Endothelial cell of umbilical vein (primary cell): ENCODE results near the gene TAF11L13. TPM values are rescaled to one million over a fixed set of nuclear protein-coding genes. Genes with fewer than 3 reads are reported as not detected.

Source experiments
- BruUV-seq: library from RNA; stranded (reverse); fragments of 400-500 nt; replicated peaks from 2 replicates; lab custom pipeline; 2021; lab: Mats Ljungman, UMichigan
- CTCF ChIA-PET: fragments of 300-600, 350-600 bp; sonication (Branson Sonifier 250); formaldehyde crosslinking; loops from one replicate; lab custom pipeline; 2021; ENCODE audit warnings: antibody characterized with exemption, inconsistent platforms; lab: Charles Lee
- POLR2A ChIA-PET: fragments of 300-600, 350-600 bp; sonication (Branson Sonifier 250); formaldehyde crosslinking; loops from one replicate; lab custom pipeline; 2021; ENCODE audit warnings: antibody characterized with exemption, inconsistent platforms; lab: Charles Lee
- DNase-seq: peaks from one replicate; pipeline ENCODE4 v3.0.0-alpha.2; 2011; ENCODE audit warnings: low read depth, low spot score
- FAIRE-seq: peaks from 2 replicates; lab custom pipeline; 2011; peaks lifted over from hg19 to GRCh38; lab: Jason Lieb, UNC
- H2AFZ ChIP-seq: 2 replicates; pipeline ENCODE4 v1.6.0; 2012; ENCODE audit warnings: low read depth, low read length, control low read depth, inconsistent platforms
- H3K27ac ChIP-seq: 2 replicates; pipeline ENCODE4 v1.5.1; 2011; ENCODE audit warnings: low read depth, mild to moderate bottlenecking, control low read depth, low read length, moderate library complexity; ENCODE audit not compliant: insufficient read depth
- H3K27me3 ChIP-seq, 2 experiments: 2 replicates each; pipeline versions ENCODE4 v1.6.0 to v1.6.1; 2011; ENCODE audit warnings: low read length in 2 of 2, mixed read lengths in 1 of 2; ENCODE audit not compliant: control insufficient read depth in 2 of 2, insufficient read depth in 2 of 2
- H3K36me3 ChIP-seq, 2 experiments: 2 replicates in 1 of 2; 3 replicates in 1 of 2; pipeline ENCODE4 v1.5.1; 2011; ENCODE audit warnings: low read length in 2 of 2, mild to moderate bottlenecking in 1 of 2, moderate library complexity in 1 of 2; ENCODE audit not compliant: control insufficient read depth in 2 of 2, insufficient read depth in 2 of 2; ENCODE audit errors: extremely low read depth in 1 of 2
- H3K4me1 ChIP-seq: 3 replicates; pipeline ENCODE4 v1.5.1; 2011; ENCODE audit warnings: mild to moderate bottlenecking, low read length; ENCODE audit not compliant: control insufficient read depth, insufficient read depth; ENCODE audit errors: extremely low read depth
- H3K4me2 ChIP-seq: 2 replicates; pipeline ENCODE4 v1.6.1; 2011; ENCODE audit warnings: low read length, control low read depth, mixed read lengths; ENCODE audit not compliant: insufficient read depth
- H3K4me3 ChIP-seq, 3 experiments: fragments of 200-600 bp in 1 of 3; sonication (generic), shearing (Covaris generic) in 1 of 3; replicated peaks in 1 of 3; 2 replicates each; pipeline ENCODE4 v1.5.1; 2011 to 2016; ENCODE audit warnings: control low read depth in 3 of 3, low read length in 3 of 3, mild to moderate bottlenecking in 2 of 3, inconsistent platforms in 1 of 3, low read depth in 1 of 3, moderate library complexity in 1 of 3; ENCODE audit not compliant: insufficient read depth in 1 of 3
- H3K79me2 ChIP-seq: 2 replicates; pipeline ENCODE4 v1.6.0; 2012; ENCODE audit warnings: low read length, inconsistent platforms; ENCODE audit not compliant: control insufficient read depth, insufficient read depth
- H3K9ac ChIP-seq: replicated peaks from 2 replicates; pipeline ENCODE3; 2011; ENCODE audit warnings: low read length, control low read depth; ENCODE audit not compliant: insufficient read depth; ENCODE audit errors: extremely low read depth
- H3K9me1 ChIP-seq: replicated peaks from 3 replicates; pipeline ENCODE4 v1.6.0; 2011; ENCODE audit warnings: mild to moderate bottlenecking, low read length; ENCODE audit not compliant: control insufficient read depth, insufficient read depth; ENCODE audit errors: extremely low read depth
- H3K9me3 ChIP-seq: replicated peaks from 2 replicates; pipeline ENCODE4 v1.5.1; 2012; ENCODE audit warnings: low read length, inconsistent platforms; ENCODE audit not compliant: control insufficient read depth, insufficient read depth
- H4K20me1 ChIP-seq: replicated peaks from 2 replicates; pipeline ENCODE3; 2011; ENCODE audit warnings: mild to moderate bottlenecking, low read length; ENCODE audit not compliant: control insufficient read depth, insufficient read depth; ENCODE audit errors: extremely low read depth
- EZH2 ChIP-seq: IDR thresholded peaks from 2 replicates; pipeline ENCODE4 v1.6.1; 2012; ENCODE audit warnings: borderline replicate concordance, low read depth, mild to moderate bottlenecking, moderate library complexity, low read length, inconsistent platforms; ENCODE audit not compliant: severe bottlenecking
- FOS ChIP-seq: IDR thresholded peaks from 2 replicates; pipeline ENCODE4 v1.6.1; 2011; ENCODE audit warnings: mild to moderate bottlenecking, low read length, moderate library complexity, borderline replicate concordance; ENCODE audit not compliant: insufficient read depth
- GATA2 ChIP-seq: IDR thresholded peaks from 2 replicates; pipeline ENCODE4 v1.7.0; 2011; ENCODE audit warnings: low read depth, mild to moderate bottlenecking, moderate library complexity, mixed read lengths, low read length; ENCODE audit not compliant: insufficient read length, insufficient read depth
- JUN ChIP-seq: IDR thresholded peaks from 2 replicates; pipeline ENCODE4 v1.6.1; 2011; ENCODE audit warnings: borderline replicate concordance, low read depth; ENCODE audit not compliant: insufficient read length, insufficient read depth
- MYC ChIP-seq: IDR thresholded peaks from one replicate; pipeline ENCODE4 v1.6.1; 2011; ENCODE audit warnings: mild to moderate bottlenecking, low read depth, low read length
- POLR2A ChIP-seq: IDR thresholded peaks from 2 replicates; pipeline ENCODE4 v1.6.1; 2012; ENCODE audit warnings: low read depth, mild to moderate bottlenecking, control low read depth, low read length
- POLR2AphosphoS5 ChIP-seq: IDR thresholded peaks from 2 replicates; pipeline ENCODE4 v1.6.1; 2012; ENCODE audit warnings: low read depth, mild to moderate bottlenecking, control low read depth, low read length, moderate library complexity; ENCODE audit not compliant: insufficient read depth
- dilution Hi-C: fragments of 300-500 bp; cut with MboI; formaldehyde crosslinking; loops from one replicate; pipeline ENCODE4 v1.15.0; 2019; ENCODE audit warnings: low sequenced_read_pairs; ENCODE audit not compliant: extremely low pct_ligation_motif_present
- intact Hi-C: fragments of 100-400 bp; cut with micrococcal nuclease; formaldehyde crosslinking; loops from one replicate; pipeline ENCODE4 v1.10.0; 2022
- polyA plus RNA-seq, 4 experiments: library from polyadenylated mRNA; depleted of rRNA in 3 of 4; stranded (reverse) in 3 of 4; unstranded in 1 of 4; fragments of >200 nt; gene quantifications; 2 replicates each; pipeline versions ENCODE4 v1.2.1 to v1.2.3, GENCODE V29; 2011 to 2012; ENCODE audit warnings: missing spikeins in 1 of 4
- total RNA-seq: library from RNA; stranded (reverse); gene quantifications from 2 replicates; pipeline ENCODE4 v1.2.3, GENCODE V29; 2021
- TF ChIP-seq, protein P1 (sequence below): IDR thresholded peaks from 2 replicates; pipeline ENCODE4 v1.6.1; 2011; ENCODE audit not compliant: insufficient read depth, insufficient read length
- TF ChIP-seq, protein P2 (sequence below), 2 donors: IDR thresholded peaks; 1 replicate in 1 of 2; 2 replicates in 1 of 2; pipeline ENCODE4 v1.5.1; 2011; ENCODE audit warnings: low read length in 2 of 2, mild to moderate bottlenecking in 2 of 2, moderate library complexity in 2 of 2, control low read depth in 1 of 2, inconsistent platforms in 1 of 2, low read depth in 1 of 2; ENCODE audit not compliant: insufficient read depth in 1 of 2; ENCODE audit errors: extremely low read depth in 1 of 2

Gene TAF11L13
- total and polyA plus RNA-seq, 2 donors (not counting 3 experiments of a cell fraction or from before 2014, with no cell fraction given) = not detected

DNA sequence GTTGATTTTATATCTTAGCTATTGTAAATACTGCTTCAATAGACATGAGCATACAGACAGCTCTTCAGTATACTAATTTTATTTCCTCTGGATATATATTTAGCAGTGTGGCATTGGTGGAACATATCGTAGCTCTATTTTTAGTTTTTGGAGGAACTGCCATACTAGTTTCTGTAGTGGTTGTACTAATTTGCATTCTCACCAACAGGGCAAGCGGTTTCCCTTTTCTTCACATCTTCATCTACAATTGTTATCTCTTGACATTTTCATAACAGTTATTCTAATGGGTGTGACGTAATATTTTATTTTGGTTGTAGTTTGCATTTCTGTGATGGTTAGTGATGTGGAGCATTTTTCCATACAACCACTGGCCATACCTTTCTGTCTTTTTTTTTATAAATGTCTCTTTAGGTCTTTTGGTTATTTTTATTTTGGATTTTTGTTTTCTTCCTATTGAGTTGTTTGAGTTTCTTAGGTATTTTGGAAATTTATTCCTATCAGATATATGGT lies 34.9 kb downstream of the TAF11L13 start:
- Histone ChIP-seq H3K27ac (no peak overlapping the region), H3K27me3 (no peaks in the 10 kb centered on the region), H4K20me1 (no peaks in the 10 kb centered on the region), H3K4me2 (no peak overlapping the region), H3K4me1 (no peaks in the 10 kb centered on the region), H3K9me1 (no peaks in the 10 kb centered on the region), H3K9ac (no peak overlapping the region), H3K9me3 (no peaks in the 10 kb centered on the region), H2AFZ (no peak overlapping the region), H3K36me3 (no peaks in the 10 kb centered on the region), H3K4me3 (no peak overlapping the region), H3K79me2 (no peaks in the 10 kb centered on the region)
- BruUV-seq = no TSS peak
- FAIRE-seq = no peak
- ChIA-PET CTCF (no interaction called here), POLR2A (no interaction called here)
- TF ChIP-seq MYC (no peak), POLR2A (no peak), JUN (no peak), FOS (no peak), EZH2 (no peak), GATA2 (no peak), POLR2AphosphoS5 (no peak)
- TF ChIP-seq, protein P1, sequence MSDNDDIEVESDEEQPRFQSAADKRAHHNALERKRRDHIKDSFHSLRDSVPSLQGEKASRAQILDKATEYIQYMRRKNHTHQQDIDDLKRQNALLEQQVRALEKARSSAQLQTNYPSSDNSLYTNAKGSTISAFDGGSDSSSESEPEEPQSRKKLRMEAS = no peak
- TF ChIP-seq, protein P2, sequence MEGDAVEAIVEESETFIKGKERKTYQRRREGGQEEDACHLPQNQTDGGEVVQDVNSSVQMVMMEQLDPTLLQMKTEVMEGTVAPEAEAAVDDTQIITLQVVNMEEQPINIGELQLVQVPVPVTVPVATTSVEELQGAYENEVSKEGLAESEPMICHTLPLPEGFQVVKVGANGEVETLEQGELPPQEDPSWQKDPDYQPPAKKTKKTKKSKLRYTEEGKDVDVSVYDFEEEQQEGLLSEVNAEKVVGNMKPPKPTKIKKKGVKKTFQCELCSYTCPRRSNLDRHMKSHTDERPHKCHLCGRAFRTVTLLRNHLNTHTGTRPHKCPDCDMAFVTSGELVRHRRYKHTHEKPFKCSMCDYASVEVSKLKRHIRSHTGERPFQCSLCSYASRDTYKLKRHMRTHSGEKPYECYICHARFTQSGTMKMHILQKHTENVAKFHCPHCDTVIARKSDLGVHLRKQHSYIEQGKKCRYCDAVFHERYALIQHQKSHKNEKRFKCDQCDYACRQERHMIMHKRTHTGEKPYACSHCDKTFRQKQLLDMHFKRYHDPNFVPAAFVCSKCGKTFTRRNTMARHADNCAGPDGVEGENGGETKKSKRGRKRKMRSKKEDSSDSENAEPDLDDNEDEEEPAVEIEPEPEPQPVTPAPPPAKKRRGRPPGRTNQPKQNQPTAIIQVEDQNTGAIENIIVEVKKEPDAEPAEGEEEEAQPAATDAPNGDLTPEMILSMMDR (IDR thresholded peaks at IDR 0.05; ENCODE audit: extremely low read depth in 1 of 2, insufficient read depth in 1 of 2, low read depth in 1 of 2, low read length in 2 of 2) = no peak
- dilution Hi-C loops (no loop called here), intact Hi-C loops (no loop called here)
- no peak for DNase-seq
